Transverse colon (tissue), 3 donors: Measurements from ENCODE around the gene ILDR1.

Experiments
- CTCF ChIP-seq, 5 experiments: fragments of 200-600 bp in 3 of 5; fragments of 450-650 bp in 2 of 5; sonication (generic) in 3 of 5; IDR thresholded peaks; 1 replicate in 2 of 5; 2 replicates in 3 of 5; pipeline ENCODE4 v1.5.1; 2016 to 2017; ENCODE audit warnings: antibody characterized with exemption in 5 of 5, inconsistent platforms in 3 of 5, mild to moderate bottlenecking in 2 of 5, moderate library complexity in 1 of 5
- POLR2A ChIP-seq: fragments of 450-650 bp; IDR thresholded peaks from one replicate; pipeline ENCODE4 v1.6.1; 2016; ENCODE audit warnings: antibody characterized with exemption, mild to moderate bottlenecking, moderate library complexity

GRCh38 chr3:121998030-121998580 lies 23.9 kb downstream of the ILDR1 start:
- no peak for TF ChIP-seq CTCF (IDR thresholded peaks at IDR 0.05)
- TF ChIP-seq POLR2A = no peak
